ENCODE data around the gene TLR5. TPM values are rescaled to one million over a fixed set of nuclear protein-coding genes. Genes with fewer than 3 reads are reported as not detected.

Gene TLR5
- 0.20 TPM for polyA plus RNA-seq (2012; ENCODE audit: insufficient read depth, insufficient read length, low read depth)

GRCh38 chr1:223142795-223143536 lies at the start of gene TLR5:
TLR5 (minus strand) TSS chr1:223143248; CDS start chr1:223113031, 30,217 bp downstream.
- Histone ChIP-seq H3K27me3 (no peaks in the 10 kb centered on the region), H3K9me3 (no peaks in the 10 kb centered on the region), H3K4me1 (no peaks in the 10 kb centered on the region), H3K36me3 (no peaks in the 10 kb centered on the region), H3K4me3 (ENCODE audit: low read depth, low read length) (peak within 1 kb of the TSS; percentile 65)
- peak; percentile 82 for TF ChIP-seq CTCF (IDR thresholded peaks at IDR 0.05; ENCODE audit: low read depth, low read length)
- peak; percentile 88 for DNase-seq

- no peaks in the 10 kb centered on the region for H3K36me3 ChIP-seq
- no peak for DNase-seq
- no peak for TF ChIP-seq CTCF (IDR thresholded peaks at IDR 0.05; ENCODE audit: low read depth, low read length)
Observed at GRCh38 chr1:223189903-223190724, 47.1 kb upstream of the TLR5 start.

GRCh38 chr1:223189525-223189902 lies 46.5 kb upstream of the TLR5 start:
- no peak overlapping the region for H3K4me3 ChIP-seq (ENCODE audit: low read depth, low read length)
- TF ChIP-seq CTCF (IDR thresholded peaks at IDR 0.05; ENCODE audit: low read depth, low read length) = no peak
- peaks cover 6% of the 10 kb centered on the region; the same call in 1 of the 2 replicates for H3K27me3 ChIP-seq
- H3K4me1 ChIP-seq = no peaks in the 10 kb centered on the region
- H3K9me3 ChIP-seq = no peaks in the 10 kb centered on the region
- DNase-seq = no peak
- no peaks in the 10 kb centered on the region for H3K36me3 ChIP-seq

More at GRCh38 chr1:223189903-223190724, 47.1 kb upstream of the TLR5 start:
- no peak overlapping the region for H3K4me3 ChIP-seq (ENCODE audit: low read depth, low read length)
- H3K27me3 ChIP-seq = peaks cover 6% of the 10 kb centered on the region; the same call in 1 of the 2 replicates
- no peaks in the 10 kb centered on the region for H3K9me3 ChIP-seq
- no peaks in the 10 kb centered on the region for H3K4me1 ChIP-seq

GRCh38 chr1:223188618-223189356 lies 45.7 kb upstream of the TLR5 start:
- no peaks in the 10 kb centered on the region for H3K9me3 ChIP-seq
- no peak for TF ChIP-seq CTCF (IDR thresholded peaks at IDR 0.05; ENCODE audit: low read depth, low read length)
- H3K4me1 ChIP-seq = no peaks in the 10 kb centered on the region
- no peak overlapping the region for H3K4me3 ChIP-seq (ENCODE audit: low read depth, low read length)
- DNase-seq = no peak
- peaks cover 6% of the 10 kb centered on the region; the same call in 1 of the 2 replicates for H3K27me3 ChIP-seq
- no peaks in the 10 kb centered on the region for H3K36me3 ChIP-seq

- Histone ChIP-seq H3K4me1 (no peaks in the 10 kb centered on the region), H3K27me3 (peaks cover 6% of the 10 kb centered on the region; the same call in 1 of the 2 replicates), H3K9me3 (no peaks in the 10 kb centered on the region), H3K4me3 (ENCODE audit: low read depth, low read length) (no peak overlapping the region), H3K36me3 (no peaks in the 10 kb centered on the region)
- no peak for DNase-seq
- no peak for TF ChIP-seq CTCF (IDR thresholded peaks at IDR 0.05; ENCODE audit: low read depth, low read length)
Observed at GRCh38 chr1:223186800-223187199, 43.8 kb upstream of the TLR5 start.

All from BE2C (cell line).